ENCODE measurements around the gene FXN.
"Not testable (repeated sequence)": the region's sequence is repeated elsewhere in the genome, so short reads cannot be mapped to it uniquely, and the experiment has no call there.

The FXN gene

DNA sequence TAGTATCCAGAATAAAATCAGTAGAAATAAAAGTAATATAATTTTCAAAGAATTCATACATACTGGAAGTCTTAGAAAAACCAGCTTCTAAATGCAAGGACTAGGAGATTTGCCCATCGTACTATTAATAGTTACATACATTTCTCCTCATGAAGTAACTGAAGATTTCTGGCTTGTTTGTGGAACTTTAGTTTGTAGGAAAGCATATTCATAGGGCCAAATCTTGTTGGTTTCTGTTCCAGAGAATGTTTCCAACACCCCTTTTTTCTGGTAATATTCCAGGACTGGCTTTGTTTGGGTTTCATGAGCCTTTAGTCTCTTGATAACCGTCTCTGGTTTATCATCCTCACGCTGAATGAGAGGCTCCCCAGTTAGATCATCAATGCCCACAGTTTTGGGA, 72.2 kb downstream of the FXN start:
- no peak for DNase-seq

DNA sequence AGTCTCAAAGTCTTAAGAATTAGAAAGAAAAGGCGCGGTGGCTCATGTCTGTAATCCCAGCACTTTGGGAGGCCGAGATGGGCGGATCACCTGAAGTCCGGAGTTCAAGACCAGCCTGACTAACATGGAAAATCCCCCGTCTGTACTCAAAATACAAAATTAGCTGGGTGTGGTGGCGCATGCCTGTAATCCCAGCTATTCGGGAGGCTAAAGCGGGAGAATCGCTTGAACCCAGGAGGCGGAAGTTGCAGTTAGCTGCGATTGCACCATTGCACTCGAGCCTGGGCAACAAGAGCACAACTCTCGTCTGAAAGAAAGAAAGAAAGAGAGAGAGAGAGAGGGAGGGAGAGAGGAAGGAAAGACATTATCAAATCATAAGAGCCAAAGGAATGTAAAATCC, 73.2 kb downstream of the FXN start:
- DNase-seq = not testable (repeated sequence)

DNA sequence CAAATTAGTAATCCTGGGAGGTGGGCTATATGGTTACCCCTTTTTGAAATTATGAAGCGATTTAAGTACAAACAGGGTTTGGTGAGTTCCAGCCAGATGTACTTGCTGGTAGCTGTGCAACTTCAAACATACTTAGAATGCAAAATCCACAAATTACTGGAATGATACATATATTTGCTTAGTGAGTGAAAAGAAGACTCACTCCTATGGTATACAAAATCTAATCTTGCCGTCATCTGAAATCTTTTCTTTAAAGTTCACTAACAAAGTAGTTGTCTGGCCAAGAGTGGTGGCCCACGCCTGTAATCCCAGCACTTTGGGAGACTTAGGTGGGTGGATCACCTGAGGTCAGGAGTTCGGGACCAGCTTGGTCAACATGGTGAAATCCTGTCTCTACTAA, 73.6 kb downstream of the FXN start:
- no peak for DNase-seq

- not testable (repeated sequence) for DNase-seq
Measured at GRCh38 chr9:69112646-69113045, 77.1 kb downstream of the FXN start.

DNA sequence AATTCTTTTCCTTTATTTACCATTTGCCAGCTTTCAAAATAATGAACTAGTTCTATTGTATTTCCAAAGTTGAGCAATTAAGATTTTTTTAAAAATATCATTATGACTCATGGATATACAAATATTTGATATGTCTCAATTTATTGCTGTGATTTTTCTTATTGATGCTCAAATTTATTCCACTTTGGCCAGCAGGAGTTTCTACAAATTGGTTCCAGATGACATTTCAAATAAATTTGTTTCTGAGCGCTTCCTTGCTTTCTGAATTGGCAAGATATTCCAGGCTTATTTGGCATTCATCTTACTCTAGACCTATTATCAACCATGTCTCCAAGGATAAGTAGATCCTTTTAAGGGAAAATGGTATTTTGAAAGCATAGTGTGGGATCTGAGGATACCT, 80.1 kb downstream of the FXN start:
- no peak for DNase-seq

- no peak for DNase-seq
Measured at GRCh38 chr9:69118656-69119055, 83.1 kb downstream of the FXN start.

DNA sequence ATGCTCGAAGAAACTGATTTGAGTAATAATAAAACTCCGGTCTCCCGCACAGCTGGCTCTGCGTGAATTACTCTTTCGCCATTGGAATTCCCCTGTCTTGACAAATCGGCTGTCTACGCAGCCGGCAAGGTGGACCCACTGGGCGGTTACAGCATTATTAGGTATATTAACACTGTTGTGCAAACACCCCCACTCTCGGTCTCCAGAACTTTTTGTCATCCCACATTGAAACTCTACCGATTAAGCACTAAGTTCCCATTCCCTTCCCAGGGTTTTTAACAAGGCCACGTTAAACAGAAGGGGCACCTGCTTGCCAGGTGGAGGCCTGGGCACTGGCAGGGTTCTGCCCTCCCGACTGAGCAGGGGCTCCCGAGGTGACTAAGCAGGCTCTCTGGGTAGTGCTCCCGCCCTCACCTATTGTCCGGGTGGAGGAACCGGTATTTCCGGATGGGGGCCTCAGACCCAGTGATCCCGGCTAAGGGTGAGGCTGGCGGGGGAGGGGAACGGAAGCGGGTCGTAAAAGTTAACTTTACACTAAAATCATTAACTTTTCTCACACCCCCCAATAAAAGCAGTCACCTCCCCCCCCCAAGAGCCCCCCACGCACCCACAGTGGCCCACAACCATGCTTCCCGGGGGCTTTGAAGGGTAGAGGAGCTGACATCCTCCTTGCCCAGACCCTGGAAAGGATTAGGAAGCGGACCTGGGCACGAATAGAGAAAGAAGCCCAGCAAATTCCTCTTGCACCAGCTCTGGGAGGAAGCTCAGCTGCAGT, 85.0 kb downstream of the FXN start:
- peak in 1 of 4 experiments; percentile 2 for DNase-seq

DNA sequence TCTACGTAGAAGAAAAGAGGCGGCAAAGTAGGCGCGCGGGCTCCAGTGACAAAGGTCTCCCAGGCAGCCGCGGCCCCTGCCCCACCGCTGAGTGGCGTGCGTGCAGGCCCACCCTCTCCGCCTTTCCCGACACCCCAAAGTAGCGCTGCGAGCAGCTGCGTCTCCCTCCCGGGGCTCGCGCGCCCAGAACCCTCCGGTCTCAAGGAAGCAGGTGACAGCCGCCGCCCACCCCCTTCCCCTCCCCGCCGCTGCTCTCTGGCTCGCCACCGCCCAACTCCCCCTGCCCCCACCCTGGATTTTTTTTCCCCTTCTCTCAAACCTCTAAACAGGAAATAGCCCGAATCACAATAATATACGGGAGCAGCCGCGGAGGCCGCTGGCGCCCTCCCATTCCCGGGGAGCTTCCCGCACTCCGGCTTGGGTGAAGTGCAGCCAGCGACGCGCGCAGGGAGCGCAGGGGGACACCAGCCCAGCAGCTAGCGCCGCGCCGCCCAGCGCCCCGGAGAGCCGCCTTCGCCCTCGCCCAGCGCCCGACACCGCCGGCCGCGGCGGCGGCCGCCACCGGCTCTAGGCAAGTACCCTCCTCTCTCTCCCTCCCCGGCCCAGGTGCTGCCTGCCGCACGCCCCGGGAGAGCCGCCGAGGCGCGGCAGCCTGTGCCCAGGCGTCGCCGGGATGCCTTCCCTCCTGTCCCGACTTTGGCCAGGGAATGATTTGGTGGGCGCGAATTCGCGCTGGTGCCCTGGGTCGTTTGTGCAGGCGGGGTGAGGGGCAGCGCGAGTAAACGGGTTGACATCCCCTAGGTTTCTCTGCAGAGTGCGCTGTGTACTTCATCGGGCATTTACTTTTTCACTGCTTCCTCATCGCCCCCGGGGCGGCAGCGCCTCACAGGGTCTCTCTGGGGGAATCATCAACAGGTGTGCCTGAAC, 85.9 kb downstream of the FXN start:
- DNase-seq = peak in 3 of 4 experiments; percentile 2 to 15 (median 8)

- peak in 3 of 4 experiments; percentile 3 to 10 (median 4) for DNase-seq
Measured at GRCh38 chr9:69122082-69122548, 86.6 kb downstream of the FXN start.

- DNase-seq = no peak
Measured at GRCh38 chr9:69122549-69123141, 87.1 kb downstream of the FXN start.

GRCh38 chr9:69130456-69131441, 95.2 kb downstream of the FXN start:
- no peak for DNase-seq

GRCh38 chr9:69131682-69132081, 96.1 kb downstream of the FXN start:
- no peak for DNase-seq

DNA sequence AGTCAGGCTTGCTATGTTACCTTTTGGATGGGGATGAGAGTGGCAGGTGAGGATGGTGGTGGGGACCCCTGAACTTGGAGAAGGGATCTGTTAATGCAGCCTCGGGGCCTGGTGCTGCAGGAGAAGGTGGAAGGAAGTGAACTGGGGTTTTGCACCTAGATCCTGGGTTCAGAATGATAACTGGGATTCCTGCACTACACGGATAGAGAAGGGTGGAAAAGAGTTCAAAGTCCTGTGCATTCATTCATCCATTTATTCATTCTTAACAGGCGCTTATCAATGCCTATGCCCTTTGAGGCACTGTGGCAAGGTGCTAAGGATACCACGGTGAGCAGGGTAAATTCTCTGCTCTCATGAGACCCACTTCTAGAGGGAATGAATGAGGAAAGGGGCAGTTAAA, 96.8 kb downstream of the FXN start:
- DNase-seq = no peak

- DNase-seq = no peak
Measured at GRCh38 chr9:69134412-69134811, 98.9 kb downstream of the FXN start.

GRCh38 chr9:69136185-69136584, 100.6 kb downstream of the FXN start:
- DNase-seq = no peak

GRCh38 chr9:69136779-69137178, 101.2 kb downstream of the FXN start:
- no peak for DNase-seq

DNA sequence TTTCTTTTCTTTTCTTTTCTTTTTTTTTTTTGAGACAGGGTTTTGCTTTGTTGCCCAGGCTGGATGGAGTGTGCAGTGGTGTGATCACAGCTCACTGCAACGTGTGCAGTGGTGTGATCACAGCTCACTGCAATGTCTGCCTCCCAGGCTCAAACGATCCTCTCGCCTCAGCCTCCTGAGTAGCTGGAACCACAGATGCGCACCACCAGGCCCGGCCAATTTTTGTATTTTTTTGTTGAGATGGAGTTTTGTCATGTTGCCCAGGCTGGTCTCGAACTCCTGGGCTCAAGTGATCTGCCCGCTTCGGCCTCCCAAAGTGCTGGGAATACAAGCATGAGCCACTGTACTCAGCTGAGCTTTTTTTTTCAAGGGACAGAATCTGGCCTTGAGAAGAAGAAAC, 101.8 kb downstream of the FXN start:
- no peak for DNase-seq

- no peak for DNase-seq
Measured at GRCh38 chr9:69139596-69139995, 104.0 kb downstream of the FXN start.

- no peak for DNase-seq
Measured at GRCh38 chr9:69140123-69140735, 104.7 kb downstream of the FXN start.

DNA sequence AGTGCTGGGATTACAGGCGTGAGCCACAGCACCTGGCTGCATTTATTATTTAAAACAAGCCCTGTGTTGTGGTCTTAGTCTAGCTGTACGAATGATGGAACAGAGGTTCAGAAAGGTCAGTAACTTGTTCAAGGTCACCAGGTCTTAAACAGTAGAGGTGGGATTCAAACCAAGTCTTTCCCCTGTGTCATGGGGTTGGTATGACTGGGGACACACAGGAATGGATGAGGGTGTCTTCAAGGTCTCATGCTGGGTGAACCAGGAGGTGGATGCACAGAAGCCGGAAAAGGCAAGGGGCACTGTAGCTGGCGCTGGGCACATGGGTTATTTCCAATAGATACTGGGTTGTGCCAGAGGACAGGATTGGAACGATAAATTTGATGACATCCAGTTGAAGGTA, 106.3 kb downstream of the FXN start:
- no peak for DNase-seq

- no peak for DNase-seq
Measured at GRCh38 chr9:69143291-69143690, 107.7 kb downstream of the FXN start.

Data from activated CD4-positive, CD25-positive, alpha-beta regulatory T cell (primary cell).